ENCODE results near the gene CT47B1.

- TF ChIP-seq CTCF (conservative IDR thresholded peaks at IDR 0.05; ENCODE audit: low read depth, low read length), result peak; percentile 50
- no peak for TF ChIP-seq EZH2 (IDR thresholded peaks at IDR 0.05; ENCODE audit: low read length, unreplicated experiment)
- TF ChIP-seq EZH2phosphoT487 (IDR thresholded peaks at IDR 0.05; ENCODE audit: borderline replicate concordance, low read length), result no peak
Measured at GRCh38 chrX:120857240-120857639, 18.4 kb downstream of the CT47B1 start.

Data from PC-3 (cell line).